Pulmonary artery endothelial cell (primary cell): Measurements from ENCODE around the gene THBS4. TPM values are rescaled to one million over a fixed set of nuclear protein-coding genes. Genes with fewer than 3 reads are reported as not detected.

Source experiments
- DNase-seq: peaks from one replicate; pipeline ENCODE4 v3.0.0-alpha.2; 2011; ENCODE audit warnings: low read depth, low spot score
- total RNA-seq: library from RNA; depleted of rRNA; stranded (reverse); fragments of >200 nt; gene quantifications from 2 replicates; pipeline ENCODE4 v1.2.3, GENCODE V29; 2014

THBS4 gene
- total RNA-seq, 1 donor from 2014 or later: under 0.01 TPM

DNA sequence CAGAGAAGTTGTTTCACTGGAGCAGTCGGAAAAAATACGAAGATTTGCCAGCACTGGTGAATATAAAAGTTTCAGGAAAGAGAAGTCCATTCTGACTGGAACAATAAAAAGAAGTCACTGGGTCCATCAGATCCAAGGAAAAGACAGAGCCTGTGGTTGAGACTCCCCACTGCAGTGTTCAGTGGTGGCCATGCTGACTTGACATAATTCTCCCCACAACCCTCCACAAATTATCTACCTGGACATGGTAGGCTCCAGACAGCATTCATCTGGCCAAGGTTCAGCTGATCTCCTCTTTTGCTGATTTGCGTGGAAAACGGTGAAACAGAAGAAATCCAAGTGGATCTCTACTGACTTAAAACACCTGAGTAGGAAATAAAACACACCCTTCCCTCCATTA lies 8.0 kb downstream of the THBS4 start:
- DNase-seq: no peak

DNA sequence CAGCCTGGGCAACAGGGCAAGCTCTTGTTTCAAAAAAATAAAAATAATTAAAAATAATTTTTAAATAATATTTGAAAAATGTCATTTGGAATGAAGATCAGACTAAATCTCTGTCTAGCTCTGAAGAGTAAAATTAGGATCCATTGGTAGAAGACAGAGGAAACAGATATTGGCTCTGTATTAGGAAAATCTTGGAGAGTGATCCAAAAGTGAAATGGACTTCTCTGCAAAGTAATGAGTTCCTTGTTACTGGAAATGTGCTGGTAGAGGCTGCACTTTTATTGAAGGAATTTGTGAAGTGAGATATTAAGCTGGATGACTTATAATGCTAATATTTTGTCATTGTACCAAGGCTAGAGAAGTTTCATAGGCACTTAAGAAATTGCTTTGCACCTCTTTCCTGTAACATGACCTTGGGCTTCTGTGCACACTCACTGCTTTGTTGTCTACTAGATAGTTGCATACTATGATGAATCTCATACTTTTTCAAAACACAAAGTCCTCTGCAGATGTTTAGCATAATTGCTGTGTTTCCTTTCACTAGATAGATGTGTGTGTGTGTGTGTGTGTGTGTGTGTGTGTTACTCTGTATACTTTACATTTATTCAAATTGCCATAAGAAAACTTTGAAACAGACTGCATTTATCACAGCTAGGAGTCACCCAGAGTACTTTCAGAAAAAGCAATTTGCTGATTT lies 13.1 kb downstream of the THBS4 start:
- DNase-seq: no peak

- no peak for DNase-seq
Observed at GRCh38 chr5:80052464-80052863, 17.3 kb downstream of the THBS4 start.

- DNase-seq: no peak
Observed at GRCh38 chr5:80054682-80055081, 19.5 kb downstream of the THBS4 start.

DNA sequence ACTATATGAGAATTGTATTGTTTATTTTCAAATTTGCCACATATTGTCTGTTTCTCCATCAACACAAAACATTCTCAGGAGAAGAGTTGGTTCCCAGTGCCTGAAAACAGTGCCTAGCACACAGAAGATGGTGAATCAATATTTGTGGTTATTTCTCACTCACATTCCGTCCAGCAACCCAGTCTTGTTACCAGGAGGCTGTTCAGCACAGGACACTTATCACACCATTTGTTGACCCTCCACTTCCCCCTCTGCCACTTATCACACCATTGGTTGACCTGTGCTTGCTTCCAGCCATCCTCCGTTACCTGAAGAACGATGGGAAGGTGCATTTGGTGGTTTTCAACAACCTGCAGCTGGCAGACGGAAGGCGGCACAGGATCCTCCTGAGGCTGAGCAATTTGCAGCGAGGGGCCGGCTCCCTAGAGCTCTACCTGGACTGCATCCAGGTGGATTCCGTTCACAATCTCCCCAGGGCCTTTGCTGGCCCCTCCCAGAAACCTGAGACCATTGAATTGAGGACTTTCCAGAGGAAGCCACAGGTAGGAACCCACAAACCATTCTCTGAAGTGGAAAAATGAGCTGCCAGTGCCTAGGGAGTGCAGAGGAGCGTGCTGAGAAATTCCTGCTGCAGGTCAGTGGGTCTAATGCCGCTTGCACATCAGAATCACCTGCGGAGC lies 20.5 kb downstream of the THBS4 start:
- no peak for DNase-seq

DNA sequence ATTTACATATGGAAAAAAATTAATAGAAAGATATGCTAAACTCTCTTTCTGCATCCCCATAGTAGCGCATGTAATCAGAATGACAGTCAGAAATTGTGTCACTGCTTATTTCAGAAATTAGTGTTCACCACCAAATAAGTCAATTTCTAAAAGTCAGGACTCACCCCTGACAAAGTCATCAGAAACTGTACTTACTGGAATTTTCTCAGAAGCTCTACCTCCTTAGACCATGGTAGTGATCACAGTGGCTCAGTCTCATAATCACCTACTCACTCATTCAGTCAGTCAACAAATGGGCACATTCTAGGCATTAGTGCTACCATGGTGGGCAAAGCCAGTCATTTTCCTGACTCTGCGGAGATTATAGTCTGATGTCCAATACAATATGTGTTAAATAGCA lies 22.0 kb downstream of the THBS4 start:
- no peak for DNase-seq

- no peak for DNase-seq
Observed at GRCh38 chr5:80057921-80058320, 22.8 kb downstream of the THBS4 start.

GRCh38 chr5:80059354-80059980 lies 24.3 kb downstream of the THBS4 start:
- no peak for DNase-seq

DNA sequence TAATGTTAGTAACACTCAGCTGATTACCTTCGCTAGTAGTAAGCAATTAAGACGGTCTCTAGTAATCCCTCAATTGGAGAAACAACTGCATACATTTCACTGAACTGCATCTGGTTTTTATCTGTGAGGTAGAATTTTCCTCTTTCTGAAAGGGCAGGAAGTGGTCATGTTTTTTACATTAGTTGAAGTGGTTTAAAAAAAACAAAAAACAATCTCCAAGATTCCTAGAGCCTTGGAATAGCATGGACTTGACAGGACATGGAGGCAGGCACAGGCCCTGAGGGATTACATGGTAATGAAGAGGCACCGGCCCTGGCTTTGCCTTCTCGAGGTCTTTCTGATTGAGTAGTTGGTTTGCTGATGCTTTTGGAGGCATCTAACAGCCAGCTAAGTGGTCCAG lies 25.8 kb downstream of the THBS4 start:
- DNase-seq: no peak

DNA sequence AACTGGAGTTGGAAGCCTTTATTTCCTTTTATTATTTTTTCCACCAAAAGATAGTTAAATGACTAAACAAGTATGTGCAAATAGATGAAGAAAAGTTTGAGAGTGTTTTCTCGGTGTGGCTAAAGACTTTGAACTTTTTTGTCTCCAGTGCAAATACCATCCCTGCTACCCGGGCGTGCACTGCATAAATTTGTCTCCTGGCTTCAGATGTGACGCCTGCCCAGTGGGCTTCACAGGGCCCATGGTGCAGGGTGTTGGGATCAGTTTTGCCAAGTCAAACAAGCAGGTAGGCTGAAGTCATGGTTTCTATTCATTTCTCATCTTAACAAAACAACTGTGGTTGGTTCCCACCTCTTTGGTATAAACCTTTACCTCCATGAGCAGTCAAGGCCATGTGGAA lies 26.4 kb downstream of the THBS4 start:
- DNase-seq: no peak

DNA sequence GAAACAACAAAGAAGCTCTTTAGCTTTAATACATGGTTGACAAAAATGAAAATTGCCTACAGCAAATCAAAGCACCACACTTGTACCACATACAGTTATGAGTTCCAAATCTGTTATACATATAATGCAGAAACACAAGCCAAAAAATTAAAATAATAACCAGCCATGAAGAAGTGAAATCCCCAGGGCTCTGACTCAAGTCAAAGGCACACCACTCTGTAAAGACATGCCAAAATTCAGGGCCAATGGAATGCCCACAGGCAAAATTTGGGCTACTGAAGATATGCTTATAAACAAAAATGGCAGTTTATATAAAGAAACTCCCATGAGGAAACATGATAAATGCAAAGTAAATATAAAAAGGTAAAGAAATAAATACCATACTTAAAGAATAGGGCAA lies 29.0 kb downstream of the THBS4 start:
- no peak for DNase-seq

DNA sequence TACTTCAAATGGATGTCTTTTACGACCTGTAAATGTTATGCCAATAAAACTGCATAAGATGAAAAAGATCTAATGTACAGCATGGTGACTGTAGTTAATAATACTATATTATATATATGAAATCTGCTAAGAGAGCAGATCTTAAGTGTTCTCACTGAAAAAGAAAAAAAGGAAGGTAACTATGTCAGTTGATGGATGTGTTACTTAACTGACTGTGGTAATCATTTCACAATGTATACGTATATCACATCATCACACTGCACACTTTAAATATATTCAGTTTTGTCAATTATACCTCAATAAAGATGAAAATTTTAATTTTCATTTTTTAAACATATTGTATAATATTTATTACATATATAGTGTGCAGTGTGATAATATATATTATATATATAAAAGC lies 31.9 kb downstream of the THBS4 start:
- DNase-seq: no peak

GRCh38 chr5:80067531-80068245 lies 32.5 kb downstream of the THBS4 start:
- no peak for DNase-seq

GRCh38 chr5:80068246-80068636 lies 33.1 kb downstream of the THBS4 start:
- no peak for DNase-seq

GRCh38 chr5:80068775-80069174 lies 33.6 kb downstream of the THBS4 start:
- DNase-seq: no peak

DNA sequence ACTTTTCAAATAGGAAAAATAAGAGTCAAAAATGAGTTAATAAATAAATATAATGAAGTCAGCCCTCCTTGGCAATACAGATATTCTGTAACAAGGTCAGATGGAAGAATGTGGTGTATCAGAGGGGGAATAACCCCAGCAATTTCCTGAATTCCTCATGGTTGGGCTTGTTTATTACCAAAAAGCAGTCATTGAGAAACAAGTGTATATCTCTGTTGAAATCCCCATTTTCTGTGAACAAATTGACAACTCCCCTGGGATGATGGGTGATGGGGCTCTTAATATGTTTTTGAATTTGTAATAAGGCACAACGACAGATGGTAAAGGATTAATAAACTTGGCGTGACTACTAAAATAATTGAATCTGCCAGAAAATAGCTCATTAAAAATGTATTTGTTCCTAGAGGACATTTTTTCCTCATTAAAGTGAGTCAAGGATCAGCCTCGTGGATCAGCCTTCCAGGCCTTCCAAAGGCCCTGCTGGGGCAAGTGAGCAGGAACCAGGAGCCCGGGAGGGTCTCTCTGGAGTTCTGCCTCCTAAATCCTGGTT lies 34.2 kb downstream of the THBS4 start:
- DNase-seq: no peak

- DNase-seq: no peak
Observed at GRCh38 chr5:80069918-80070318, 34.8 kb downstream of the THBS4 start.

- DNase-seq: no peak
Observed at GRCh38 chr5:80070338-80071056, 35.3 kb downstream of the THBS4 start.

GRCh38 chr5:80071510-80072021 lies 36.4 kb downstream of the THBS4 start:
- no peak for DNase-seq

DNA sequence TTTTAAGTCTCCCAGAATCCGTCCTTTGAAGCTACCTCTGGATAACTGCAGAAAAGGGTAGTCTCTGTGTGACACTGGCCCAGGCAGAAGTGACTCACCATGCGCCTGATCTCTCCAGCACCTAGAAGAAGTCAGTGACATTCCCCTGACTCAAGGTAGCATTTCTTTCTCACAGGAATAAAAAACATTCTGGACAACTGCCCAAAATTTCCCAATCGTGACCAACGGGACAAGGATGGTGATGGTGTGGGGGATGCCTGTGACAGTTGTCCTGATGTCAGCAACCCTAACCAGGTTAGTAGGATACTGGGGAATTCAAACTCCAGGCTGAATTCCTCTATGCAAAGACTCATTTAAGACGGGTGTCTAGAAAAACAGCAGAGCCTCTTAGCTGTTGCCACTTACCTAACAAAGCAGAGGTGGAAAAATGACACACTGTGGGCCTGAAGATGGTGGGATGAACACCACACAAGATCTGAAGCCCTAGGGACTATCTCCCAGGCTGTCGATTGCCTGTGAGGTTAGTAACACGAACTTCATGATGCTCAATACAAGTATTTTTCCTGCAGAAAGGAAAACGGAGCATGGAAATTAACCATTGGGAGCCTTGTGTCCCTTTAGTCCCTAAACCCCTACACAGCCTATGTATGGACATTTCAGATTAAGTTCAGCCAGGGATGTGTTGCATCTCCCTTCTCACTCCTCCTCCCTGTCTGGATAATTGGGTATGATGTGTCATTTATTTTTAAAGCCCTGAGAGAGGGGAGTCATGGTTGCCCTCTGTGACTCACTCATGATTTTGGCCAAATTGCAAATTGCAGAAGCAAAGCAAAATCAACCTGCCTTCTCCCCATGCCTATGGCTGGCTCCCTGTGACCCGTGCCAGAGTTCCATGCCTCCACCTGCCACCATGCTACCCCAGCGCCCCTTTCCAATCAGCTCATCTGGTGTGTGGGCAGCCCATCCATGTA lies 37.2 kb downstream of the THBS4 start:
- no peak for DNase-seq
